Ureter (tissue), 1 donor: ENCODE results near the gene SLC24A3. TPM values are rescaled to one million over a fixed set of nuclear protein-coding genes. Genes with fewer than 3 reads are reported as not detected.

Experiments
- DNase-seq: peaks from one replicate; pipeline ENCODE4 v3.0.0-alpha.2; 2020; ENCODE audit warnings: low spot score
- total RNA-seq: library from RNA; stranded (reverse); gene quantifications from one replicate; pipeline ENCODE4 v1.2.4, GENCODE V29; 2023
- donor health status: DM: yes; HTN: yes; CAD: no.

Gene SLC24A3
- total RNA-seq, 1 donor from 2014 or later = 17.1 TPM

DNA sequence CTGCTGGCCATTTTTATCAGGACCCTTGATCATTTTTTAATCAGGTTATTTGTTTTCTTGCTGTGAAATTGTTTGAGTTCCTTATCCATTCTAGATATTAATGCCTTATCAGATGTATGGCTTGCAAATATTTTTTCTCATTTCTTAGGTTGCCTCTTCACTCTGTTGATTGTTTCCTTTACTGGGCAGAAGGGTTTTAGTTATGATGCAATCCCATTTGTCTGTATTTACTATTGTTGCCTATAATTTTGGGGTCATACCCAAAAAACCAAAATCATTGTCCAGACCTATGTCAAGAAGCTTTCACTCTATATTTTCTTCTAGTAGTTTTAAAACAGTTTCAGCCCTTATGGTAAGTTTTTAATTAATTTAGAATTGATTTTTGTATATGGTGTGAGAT, 172.5 kb downstream of the SLC24A3 start:
- DNase-seq = no peak

DNA sequence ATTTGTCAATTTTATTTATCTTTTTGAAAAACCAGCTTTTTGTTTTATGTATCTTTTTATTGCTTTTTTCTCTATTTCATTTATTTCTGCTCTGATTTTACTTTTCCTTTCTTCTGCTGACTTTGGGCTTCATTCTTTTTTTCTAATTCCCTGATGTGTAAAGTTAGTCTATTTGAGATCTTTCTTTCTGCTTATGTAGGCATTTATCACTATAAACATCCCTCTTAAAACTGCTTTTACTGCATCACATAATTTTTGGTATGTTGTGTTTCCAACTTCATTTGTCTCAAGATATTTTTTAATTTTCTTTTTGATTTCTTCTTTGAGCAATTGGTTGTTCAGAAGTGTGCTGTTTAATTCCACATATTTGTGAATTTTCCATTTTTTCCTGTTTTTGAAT, 174.8 kb downstream of the SLC24A3 start:
- DNase-seq = no peak

DNA sequence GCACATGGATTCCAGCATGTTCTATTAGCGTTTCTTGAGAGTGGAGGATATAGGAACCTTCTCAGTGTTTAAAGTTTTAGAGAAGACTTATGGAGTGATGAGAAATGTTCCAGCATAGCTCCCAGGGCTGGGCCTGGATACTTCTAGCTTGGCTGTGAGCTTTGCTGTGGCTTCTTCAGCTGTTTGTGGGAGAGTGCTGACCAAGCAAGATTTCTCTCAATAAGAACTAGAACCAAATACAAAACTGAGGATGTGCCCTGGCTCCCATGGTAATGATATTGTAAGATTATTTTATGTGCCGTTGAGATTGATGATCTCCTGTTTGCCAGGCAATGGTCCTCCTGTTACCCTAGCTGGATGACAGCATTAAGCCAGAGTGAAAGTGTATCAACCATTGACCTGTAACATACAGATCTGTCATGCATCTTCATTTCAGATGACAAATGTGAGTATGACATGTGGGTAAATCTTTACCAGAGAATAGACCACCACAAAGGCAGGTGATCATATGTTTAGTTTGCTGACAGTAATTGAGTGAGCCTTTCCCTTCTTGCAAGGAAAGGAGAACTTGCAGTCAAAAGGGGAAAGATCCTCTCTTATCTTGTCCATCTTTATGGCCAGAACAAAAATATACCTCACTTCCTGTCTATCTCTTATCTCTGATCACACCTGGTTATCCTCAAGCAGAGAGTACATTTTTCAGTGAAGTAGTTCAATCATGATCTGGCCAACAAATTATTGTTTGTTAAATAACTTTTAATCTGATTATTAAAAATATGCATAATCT, 180.1 kb downstream of the SLC24A3 start:
- no peak for DNase-seq

DNA sequence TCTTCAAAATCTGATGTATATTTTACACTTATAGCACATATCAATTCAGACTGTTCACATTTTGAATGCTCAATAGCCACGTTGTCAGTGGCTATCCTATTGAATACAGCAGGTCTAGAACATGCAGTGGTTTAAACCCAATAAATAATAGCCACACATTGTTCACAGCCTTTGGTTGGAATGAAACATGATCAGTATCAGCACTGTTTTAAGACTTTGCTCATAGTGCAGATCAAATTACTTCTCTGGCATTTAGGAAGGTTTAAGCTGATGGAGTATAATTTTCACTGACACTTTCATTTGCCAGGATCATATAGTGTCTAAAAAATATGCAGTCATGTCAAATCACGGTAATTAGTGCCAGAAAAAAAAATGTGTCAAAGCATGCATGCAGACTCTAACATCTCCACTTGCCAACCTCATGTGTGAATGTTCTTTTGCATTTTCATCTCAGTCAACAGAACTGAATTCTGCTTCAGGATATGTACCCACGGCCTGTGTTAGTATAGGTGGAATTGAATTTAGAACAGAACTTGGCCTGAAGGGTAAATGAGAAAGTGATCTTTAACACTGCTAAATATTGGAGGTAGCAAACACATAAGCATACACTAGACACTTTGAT, 184.1 kb downstream of the SLC24A3 start:
- DNase-seq = no peak

DNA sequence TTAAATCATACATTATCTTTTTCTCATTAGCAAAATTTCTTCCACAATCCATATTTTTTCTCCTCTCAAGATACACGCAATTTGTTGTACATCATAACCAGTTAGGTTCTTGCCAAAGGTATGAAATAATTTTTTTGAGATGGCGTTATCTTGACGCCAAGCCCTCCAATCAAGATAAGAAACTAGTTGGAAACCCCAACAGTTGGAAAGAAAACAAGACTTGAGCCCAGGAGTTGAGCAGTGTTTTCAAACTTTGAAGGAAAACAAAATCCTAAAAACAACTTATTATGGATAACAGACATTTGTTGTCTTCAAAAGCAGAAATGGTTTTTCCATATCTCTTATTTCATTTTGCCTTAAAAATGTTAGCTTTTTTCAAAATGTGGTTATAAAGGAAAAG, 184.8 kb downstream of the SLC24A3 start:
- DNase-seq = no peak

DNA sequence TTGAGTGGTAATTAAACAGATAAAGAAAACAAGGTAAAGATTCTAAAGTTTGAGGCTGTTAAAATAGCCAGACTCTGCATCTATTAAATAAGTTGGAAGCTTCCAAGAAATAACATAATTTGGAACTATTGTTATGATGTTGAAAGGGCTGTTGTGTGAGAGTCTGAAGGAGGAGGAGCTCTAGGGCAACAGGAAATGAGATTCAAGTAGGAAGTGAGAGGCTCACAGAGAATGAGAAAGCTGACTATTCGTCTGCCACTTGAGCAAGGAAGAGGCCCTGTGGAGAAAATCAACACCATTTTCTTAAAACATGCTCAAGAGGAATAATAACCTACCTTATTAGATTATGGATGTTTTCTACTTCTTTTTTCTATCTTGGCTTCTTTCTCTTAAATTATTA, 185.2 kb downstream of the SLC24A3 start:
- no peak for DNase-seq

DNA sequence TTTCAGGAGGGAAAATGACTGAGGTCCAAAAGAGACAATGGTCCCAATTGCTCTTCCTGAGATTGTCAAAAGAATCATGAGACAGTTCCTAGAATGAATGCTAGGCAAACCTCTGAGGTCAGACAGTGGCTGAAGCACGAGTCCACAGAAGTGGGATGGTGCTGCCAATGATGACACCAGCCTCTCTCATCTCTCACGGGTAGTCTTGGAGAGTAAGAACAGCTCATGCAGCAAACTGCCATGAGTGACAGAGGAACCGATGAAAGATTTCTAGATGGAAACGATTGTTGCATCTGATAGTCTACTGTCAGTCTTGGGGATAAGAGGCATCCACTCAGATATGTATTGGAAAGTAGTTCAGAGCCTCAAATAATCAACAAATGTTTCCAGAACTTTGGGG, 188.7 kb downstream of the SLC24A3 start:
- no peak for DNase-seq

DNA sequence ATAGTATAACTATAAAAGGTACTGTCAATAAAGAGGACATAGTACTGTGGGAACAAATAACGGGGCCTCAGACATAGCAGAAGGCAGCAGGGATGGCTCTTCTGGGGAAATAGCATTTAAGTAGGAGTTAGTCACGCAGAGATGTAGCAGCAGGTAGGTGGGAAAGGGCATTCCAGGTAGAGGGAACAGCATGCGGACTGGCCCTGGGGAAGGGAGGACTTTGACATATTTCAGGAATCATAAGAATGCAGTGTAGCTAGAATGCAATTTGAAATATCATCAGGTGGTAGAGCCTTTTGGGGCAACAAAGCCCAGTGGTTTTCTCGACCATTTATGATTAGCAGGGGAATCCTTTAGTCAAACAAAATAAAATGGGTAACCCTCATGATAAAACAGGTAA, 191.1 kb downstream of the SLC24A3 start:
- no peak for DNase-seq

DNA sequence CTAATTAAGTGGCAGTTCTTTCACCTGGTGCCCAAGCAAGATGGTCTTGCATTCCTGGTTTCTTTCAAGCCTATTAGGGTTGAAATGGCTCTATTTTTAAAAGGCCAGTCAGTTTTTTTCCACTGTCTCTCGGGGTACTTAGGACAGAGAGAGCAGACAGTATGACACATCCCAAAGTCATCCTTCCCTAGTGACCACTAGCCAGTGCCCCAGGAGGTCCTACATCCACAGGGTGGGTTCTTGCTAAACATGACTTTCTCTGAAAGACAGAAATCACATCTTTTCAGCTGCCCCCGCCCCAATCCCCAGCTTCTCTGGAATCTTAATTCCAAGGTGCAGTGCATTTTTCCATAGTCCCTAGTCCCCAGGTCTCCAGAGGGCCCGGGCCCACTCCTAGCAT, 192.4 kb downstream of the SLC24A3 start:
- no peak for DNase-seq

DNA sequence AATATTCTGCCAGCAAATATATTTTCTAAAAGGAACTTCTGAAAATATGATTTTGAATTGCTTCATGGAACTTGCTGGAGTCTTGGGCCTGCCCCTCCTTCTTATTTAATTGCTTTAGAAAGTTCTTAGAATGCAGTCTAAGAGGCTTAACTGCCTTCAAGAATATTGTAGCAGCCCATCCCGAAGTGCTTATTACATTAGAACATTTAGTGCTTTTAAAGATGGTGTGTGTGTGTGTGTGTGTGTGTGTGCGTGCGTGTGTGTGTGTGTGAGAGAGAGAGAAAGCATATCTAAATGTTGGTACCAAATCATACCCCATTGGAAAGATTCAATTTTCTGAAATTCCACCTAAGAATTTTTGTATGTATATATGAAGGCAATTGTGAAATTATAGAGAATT, 193.5 kb downstream of the SLC24A3 start:
- no peak for DNase-seq

DNA sequence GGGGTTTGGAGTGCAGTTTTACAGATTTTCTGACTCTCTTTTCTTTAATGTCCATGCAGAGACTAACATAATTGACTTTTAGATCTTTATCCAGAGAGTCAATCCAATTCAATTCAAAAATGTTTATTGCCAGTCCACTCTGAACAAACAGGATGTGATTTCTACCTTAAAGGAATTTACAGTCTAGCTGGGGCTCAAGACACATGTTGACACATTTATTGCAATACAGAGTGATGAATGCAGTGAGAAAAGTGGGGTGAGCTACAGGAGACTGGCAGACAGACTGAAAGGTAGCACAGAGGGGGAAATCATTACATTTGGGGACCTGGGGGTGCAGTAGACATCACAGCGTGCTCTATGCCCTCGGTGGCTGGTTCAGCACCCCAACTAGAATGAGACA, 193.9 kb downstream of the SLC24A3 start:
- no peak for DNase-seq

DNA sequence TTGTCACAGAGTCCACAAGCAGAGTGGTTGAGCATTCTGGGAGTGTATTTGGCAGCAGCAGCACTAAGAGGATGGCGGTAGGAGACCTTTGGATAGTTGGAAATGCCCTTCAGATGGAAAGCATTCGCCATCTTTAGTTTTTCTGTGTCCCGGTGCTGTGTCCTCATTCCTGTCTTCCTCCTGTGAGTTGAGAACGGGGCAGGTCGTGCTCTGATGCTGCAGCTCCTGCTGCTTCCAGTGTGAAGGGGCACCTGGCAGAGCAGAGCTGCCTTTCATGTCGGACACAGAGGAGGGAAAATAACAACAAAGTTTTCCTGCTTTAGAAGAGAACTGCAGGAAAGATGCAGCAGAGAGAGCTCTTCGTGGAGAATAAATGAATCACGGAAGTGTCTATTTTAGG, 194.8 kb downstream of the SLC24A3 start:
- no peak for DNase-seq

DNA sequence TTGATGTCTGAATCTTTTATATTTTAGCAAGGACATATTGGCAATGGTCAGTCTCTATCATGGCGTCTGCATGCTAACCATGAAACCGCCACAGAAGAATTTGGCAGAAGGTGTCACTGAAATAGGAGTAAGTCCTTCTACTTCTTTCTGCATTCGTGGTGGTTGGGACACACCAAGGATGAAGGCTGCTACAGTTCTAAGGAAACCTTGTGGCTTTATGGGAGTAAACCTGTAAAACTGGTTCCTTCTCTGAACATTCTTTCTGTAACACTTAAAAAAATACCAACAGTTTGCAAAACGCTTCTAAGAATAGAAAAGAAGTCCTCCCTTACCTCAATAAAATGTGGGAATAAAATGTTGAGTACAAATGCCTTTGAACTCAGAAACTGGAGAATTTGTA, 195.3 kb downstream of the SLC24A3 start:
- DNase-seq = no peak

DNA sequence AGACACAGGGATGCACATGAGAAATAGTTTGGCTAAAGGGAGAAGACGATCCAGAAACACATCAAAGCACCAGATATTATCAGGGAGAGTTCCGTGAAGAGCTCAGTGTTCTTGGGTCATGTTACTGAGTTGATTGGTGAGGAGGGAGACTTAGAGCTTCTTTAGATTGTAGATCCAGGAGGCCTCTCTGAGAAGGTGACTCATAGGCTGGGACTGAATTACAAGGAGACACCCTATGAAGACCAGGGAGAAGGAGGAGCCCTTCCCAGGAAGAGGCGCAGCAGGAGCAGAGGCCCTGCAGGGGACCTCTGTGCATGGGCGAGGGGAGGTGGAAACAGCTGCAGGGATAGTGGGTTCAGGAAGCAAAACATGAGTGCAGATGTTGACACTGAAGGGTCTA, 196.5 kb downstream of the SLC24A3 start:
- DNase-seq = no peak

DNA sequence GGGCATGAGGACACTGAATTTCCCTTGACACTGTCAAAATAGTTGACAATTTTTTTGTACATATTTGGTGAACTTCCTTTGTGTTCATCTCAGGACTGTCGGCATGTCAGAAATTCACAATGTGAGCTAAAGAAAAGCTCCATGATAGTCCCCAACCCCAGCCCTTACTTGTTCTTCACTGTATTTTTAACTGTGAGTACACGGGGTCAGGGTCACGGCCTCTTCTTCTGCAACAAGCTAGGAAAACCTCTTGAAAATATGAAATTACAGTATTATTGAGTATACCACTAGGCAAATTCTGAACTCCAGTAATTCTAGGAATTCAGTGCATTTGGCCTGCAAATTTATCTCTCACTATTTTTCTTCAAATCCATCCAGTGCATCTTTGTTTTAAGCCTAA, 199.4 kb downstream of the SLC24A3 start:
- no peak for DNase-seq

DNA sequence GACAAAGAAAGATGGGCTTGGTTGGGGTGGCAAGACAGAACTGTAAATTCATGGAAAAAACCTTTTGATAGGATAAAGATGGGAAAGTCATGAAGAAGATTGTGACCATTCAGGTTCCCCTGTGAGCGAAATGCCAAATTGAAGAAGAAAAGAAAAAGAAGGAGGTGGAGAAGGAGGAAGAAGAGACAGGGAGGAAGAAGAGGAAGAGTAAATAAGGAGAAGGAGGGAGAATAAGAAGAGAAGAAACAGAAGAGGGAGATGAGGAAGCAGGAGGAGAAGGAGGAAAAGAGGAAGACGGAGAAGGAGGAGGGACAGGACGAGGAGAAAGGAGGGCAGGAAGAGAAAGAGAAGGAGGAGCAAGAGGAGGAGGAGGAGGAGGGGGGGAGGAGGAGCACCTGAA, 199.8 kb downstream of the SLC24A3 start:
- DNase-seq = no peak

DNA sequence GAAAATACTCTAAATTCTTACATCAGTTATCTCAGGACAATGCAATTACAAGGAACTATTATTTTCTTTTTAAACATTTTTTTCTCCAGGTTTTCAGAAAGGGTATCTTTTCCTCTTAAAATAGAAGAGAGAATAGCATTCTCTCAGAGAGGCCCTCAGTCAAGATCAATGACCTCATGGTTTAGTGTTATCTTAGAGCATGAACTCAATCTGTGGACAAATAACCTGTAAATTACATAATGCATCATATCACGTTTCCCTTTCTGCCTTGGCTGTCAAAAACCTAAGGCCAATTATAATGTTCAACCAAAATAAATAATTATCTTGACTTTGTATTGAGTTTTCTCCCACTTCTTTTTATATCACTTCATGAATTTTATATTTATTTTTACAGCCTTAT, 202.2 kb downstream of the SLC24A3 start:
- DNase-seq = no peak

DNA sequence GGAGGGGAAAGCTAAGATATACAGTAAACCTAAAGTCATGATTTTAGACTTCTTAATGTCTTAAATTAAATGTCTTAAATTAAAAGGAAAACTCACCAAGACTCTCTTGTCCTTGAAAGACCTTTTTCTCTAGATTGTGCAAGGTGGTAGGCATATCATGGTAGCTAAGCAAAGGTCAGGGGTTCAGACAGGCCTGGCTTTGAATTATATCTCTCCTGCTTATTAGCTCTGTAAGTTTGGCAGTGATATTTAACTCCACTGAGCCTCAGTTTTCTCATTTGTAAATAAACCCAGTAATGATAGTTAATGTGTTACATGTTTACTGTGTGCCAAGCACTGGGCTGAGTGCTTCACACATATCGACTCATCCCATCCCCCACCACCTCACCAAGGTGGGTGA, 203.3 kb downstream of the SLC24A3 start:
- DNase-seq = no peak

DNA sequence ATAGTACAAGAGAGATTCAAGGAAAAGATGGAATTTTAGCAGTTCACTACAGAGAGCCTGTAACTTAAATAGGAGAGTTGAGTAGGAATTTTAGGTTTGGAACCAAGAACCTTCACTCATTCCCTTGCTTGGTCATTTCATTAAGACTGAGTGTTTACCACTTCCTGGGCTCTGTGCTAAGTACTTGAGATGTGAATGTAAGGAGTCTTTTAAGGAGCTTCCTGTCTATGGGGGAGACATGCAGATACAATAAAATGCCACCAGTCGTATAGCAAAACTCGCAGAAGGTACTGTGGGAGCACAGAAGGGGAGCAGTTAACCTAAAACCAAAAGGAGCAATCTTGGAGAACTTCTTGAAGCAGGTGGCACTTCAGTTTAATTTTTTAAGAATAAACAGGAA, 204.2 kb downstream of the SLC24A3 start:
- DNase-seq = no peak

DNA sequence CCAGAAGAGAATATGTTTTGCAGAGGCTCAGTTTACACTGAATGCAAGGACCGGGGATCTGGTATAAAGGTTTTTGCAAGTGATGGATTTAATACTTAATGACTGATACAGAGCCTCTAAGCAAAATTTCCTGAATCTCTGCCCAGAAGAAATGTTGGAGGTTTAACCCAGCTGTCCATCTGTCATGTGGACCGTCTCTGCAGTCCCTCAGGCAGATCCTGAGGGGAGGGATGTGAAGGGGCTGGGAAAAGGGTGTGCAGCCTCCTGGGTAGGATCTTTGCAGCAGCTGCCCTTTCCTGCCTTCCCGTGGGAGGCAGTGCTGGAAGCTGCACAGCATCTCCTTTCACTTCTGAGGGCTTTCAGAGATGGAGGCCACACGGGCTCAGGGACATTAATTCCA, 207.0 kb downstream of the SLC24A3 start:
- no peak for DNase-seq

DNA sequence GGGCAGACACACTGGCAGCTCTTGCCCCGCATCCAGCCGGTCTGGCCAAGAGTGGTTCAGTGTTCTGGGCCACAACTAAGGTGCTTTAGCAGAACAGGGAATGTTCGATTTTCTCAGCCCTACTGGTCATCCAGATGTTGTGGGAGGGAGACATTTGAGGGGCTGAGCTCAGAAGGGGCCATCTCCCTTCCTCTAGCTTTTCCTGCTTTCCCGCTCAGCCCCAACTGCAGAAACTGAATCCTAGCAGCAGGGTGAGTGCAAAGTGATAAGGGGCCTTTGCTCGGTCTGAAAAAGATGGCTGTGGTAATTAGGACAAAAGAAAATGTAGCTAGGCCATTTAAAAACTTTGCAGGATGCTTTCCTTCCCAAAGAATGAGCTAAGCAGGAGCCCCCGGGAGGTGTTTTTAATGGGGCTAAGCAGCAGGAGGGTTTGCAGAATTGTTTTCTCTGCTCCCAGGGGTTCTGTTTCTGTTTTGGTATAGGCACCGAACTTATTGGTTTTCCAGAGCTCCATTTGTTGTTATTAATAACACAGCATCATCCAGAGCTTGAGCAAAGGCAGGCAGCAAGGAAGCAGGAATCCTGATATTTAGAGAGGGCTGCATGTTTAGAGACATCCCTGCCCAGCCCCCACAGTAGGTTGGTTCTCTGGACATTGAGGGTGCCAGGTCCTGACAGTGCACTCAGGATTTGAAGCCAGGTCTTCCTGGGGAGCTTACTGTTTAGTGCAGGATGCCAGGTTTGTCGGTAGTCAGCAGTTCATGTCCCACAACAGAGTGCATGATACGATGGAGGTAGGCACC, 210.9 kb downstream of the SLC24A3 start:
- no peak for DNase-seq

DNA sequence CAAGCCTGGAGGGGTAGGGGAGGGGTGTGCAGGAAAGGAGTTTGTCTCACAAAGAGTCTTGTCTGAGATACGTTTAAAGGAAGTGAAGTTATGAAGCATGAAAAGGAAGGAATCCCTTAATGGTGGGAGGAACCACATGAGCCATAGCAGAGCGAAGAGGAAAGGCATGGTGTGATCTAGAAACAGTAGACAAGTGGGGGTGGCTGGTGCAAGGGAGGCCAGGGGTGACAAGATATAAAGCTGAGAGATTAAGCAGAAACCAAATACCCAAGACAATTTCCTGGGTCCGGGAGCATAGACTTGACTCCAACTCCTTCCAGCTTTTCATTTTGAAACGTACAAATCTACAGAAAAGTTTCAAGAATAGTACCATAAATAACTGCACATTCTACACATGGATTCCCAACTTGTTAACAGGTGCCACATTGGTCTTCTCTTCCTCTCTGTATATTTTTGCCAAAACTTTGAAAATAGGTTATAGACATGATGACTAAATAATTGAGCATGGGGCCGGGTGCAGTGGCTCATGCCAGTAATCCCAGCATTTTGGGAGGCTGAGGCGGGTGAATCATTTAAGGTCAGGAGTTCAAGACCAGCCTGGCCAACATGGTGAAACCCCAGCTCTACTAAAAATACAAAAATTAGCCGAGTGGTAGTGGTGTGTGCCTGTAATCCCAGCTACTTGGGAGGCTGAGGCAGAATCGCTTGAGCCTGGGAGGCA, 211.6 kb downstream of the SLC24A3 start:
- DNase-seq = no peak
